HEK293 (cell line): ENCODE data around the gene HMX2.

ENCODE experiments used
- CTCF ChIP-seq: fragments of 450-650 bp; formaldehyde crosslinking; IDR thresholded peaks from 2 replicates; pipeline ENCODE4 v1.5.1; 2016; ENCODE audit warnings: missing biosample characterization, missing genetic modification characterization
- PBX3 ChIP-seq: sonication (generic); formaldehyde crosslinking; IDR thresholded peaks from 2 replicates; pipeline ENCODE4 v1.8.1; 2022; ENCODE audit warnings: mild to moderate bottlenecking, moderate library complexity, missing genetic modification reagents
- SETDB1 ChIP-seq: IDR thresholded peaks from one replicate; pipeline ENCODE4 v1.6.1; 2017; ENCODE audit warnings: mild to moderate bottlenecking, low read length, moderate library complexity, mixed read lengths; ENCODE audit not compliant: insufficient read length
- ZNF776 ChIP-seq: fragments of 450-650 bp; formaldehyde crosslinking; IDR thresholded peaks from 2 replicates; pipeline ENCODE4 v1.5.0; 2017; ENCODE audit warnings: missing biosample characterization, missing genetic modification characterization, borderline replicate concordance
- TF ChIP-seq, protein P1 (sequence below): fragments of 450-650 bp; formaldehyde crosslinking; IDR thresholded peaks from 2 replicates; pipeline ENCODE4 v1.5.1; 2016; ENCODE audit warnings: missing biosample characterization, missing genetic modification characterization
- TF ChIP-seq, protein P2 (sequence below): fragments of 450-650 bp; formaldehyde crosslinking; IDR thresholded peaks from 2 replicates; pipeline ENCODE4 v1.5.1; 2016; ENCODE audit warnings: missing biosample characterization, missing genetic modification characterization, low read depth

DNA sequence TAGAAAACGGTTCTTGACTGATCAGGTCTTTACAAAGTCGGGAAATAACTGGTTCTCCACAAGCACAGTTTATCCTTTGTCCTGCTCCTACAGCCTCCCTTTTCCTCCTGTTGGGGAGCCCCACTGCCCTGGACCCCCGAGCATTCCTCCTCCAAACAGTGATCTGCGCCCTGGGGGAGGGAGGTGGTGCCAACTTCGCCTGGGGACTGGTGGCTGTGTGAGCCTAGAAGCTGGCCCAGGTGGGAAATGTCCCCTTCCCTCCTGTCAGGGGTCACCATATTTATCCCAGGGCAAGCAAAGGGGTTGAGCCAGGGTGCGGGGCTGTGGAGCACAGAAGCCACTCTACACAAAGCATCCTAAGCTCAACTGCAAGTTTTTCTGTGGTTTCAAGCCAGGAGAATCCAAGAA, 6.9 kb upstream of the HMX2 start:
- TF ChIP-seq PBX3, result no peak
- TF ChIP-seq, protein P1, sequence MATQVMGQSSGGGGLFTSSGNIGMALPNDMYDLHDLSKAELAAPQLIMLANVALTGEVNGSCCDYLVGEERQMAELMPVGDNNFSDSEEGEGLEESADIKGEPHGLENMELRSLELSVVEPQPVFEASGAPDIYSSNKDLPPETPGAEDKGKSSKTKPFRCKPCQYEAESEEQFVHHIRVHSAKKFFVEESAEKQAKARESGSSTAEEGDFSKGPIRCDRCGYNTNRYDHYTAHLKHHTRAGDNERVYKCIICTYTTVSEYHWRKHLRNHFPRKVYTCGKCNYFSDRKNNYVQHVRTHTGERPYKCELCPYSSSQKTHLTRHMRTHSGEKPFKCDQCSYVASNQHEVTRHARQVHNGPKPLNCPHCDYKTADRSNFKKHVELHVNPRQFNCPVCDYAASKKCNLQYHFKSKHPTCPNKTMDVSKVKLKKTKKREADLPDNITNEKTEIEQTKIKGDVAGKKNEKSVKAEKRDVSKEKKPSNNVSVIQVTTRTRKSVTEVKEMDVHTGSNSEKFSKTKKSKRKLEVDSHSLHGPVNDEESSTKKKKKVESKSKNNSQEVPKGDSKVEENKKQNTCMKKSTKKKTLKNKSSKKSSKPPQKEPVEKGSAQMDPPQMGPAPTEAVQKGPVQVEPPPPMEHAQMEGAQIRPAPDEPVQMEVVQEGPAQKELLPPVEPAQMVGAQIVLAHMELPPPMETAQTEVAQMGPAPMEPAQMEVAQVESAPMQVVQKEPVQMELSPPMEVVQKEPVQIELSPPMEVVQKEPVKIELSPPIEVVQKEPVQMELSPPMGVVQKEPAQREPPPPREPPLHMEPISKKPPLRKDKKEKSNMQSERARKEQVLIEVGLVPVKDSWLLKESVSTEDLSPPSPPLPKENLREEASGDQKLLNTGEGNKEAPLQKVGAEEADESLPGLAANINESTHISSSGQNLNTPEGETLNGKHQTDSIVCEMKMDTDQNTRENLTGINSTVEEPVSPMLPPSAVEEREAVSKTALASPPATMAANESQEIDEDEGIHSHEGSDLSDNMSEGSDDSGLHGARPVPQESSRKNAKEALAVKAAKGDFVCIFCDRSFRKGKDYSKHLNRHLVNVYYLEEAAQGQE (tag by site-specific recombination), result no peak
- TF ChIP-seq, protein P2, sequence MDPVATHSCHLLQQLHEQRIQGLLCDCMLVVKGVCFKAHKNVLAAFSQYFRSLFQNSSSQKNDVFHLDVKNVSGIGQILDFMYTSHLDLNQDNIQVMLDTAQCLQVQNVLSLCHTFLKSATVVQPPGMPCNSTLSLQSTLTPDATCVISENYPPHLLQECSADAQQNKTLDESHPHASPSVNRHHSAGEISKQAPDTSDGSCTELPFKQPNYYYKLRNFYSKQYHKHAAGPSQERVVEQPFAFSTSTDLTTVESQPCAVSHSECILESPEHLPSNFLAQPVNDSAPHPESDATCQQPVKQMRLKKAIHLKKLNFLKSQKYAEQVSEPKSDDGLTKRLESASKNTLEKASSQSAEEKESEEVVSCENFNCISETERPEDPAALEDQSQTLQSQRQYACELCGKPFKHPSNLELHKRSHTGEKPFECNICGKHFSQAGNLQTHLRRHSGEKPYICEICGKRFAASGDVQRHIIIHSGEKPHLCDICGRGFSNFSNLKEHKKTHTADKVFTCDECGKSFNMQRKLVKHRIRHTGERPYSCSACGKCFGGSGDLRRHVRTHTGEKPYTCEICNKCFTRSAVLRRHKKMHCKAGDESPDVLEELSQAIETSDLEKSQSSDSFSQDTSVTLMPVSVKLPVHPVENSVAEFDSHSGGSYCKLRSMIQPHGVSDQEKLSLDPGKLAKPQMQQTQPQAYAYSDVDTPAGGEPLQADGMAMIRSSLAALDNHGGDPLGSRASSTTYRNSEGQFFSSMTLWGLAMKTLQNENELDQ (tag by site-specific recombination), result no peak
- no peak for TF ChIP-seq SETDB1
- TF ChIP-seq CTCF, result no peak
- no peak for TF ChIP-seq ZNF776 (tag by site-specific recombination)
